GM12878 (cell line): Measurements from ENCODE around the gene PRICKLE4. TPM values are rescaled to one million over a fixed set of nuclear protein-coding genes. Genes with fewer than 3 reads are reported as not detected.
A peak's percentile ranks its signal among the peaks of the same experiment; 100 is the strongest.

Source experiments
- ATAC-seq: fragments of 200-7000 bp; cut with Tn5 transposase; 3 replicates; pipeline ENCODE4 v1.9.1; 2020; ENCODE audit warnings: mild to moderate bottlenecking, moderate library complexity
- BruUV-seq: library from RNA; stranded (reverse); fragments of 400-500 nt; replicated peaks from 2 replicates; lab custom pipeline; 2021; lab: Mats Ljungman, UMichigan
- CTCF ChIA-PET: fragments of 300-600 bp; sonication (Branson Sonifier 250); formaldehyde crosslinking; extraction: SDS; loops from one replicate; lab custom pipeline; 2021; ENCODE audit warnings: inconsistent platforms; lab: Yijun Ruan, JAX
- POLR2A ChIA-PET: fragments of 350-600 bp; formaldehyde crosslinking; extraction: SDS; loops from one replicate; lab custom pipeline; 2021; ENCODE audit warnings: inconsistent platforms; lab: Charles Lee
- RAD21 ChIA-PET: fragments of 300-600 bp; sonication (Branson Sonifier 250); formaldehyde crosslinking; loops from one replicate; lab custom pipeline; 2023; ENCODE audit warnings: antibody characterized with exemption; ENCODE audit not compliant: unreplicated experiment; lab: Charles Lee
- SMC1A ChIA-PET: fragments of 300-600 bp; sonication (Branson Sonifier 250); formaldehyde crosslinking; loops from one replicate; lab custom pipeline; 2023; ENCODE audit not compliant: unreplicated experiment, uncharacterized antibody; lab: Charles Lee
- DNase-seq: peaks from one replicate; pipeline ENCODE4 v3.0.0-alpha.2; 2011; ENCODE audit warnings: low read depth, low spot score
- FAIRE-seq: peaks from 3 replicates; lab custom pipeline; 2011; peaks lifted over from hg19 to GRCh38; lab: Jason Lieb, UNC
- H2AFZ ChIP-seq: 2 replicates; pipeline ENCODE4 v1.6.0; 2011; ENCODE audit warnings: low read depth, low read length, control low read depth; ENCODE audit not compliant: control insufficient read depth
- H3K27ac ChIP-seq: 2 replicates; pipeline ENCODE4 v1.5.1; 2011; ENCODE audit warnings: control low read depth; ENCODE audit not compliant: control insufficient read depth, insufficient read depth
- H3K27me3 ChIP-seq, 2 experiments: replicated peaks in 1 of 2; 2 replicates each; pipeline versions ENCODE4 v1.6.0 to v1.6.1; 2011; ENCODE audit warnings: low read length in 1 of 2; ENCODE audit not compliant: control insufficient read depth in 2 of 2, insufficient read depth in 2 of 2
- H3K36me3 ChIP-seq, 2 experiments: 2 replicates each; pipeline ENCODE4 v1.5.1; 2011; ENCODE audit warnings: low read length in 1 of 2; ENCODE audit not compliant: control insufficient read depth in 2 of 2, insufficient read depth in 2 of 2
- H3K4me1 ChIP-seq: 2 replicates; pipeline ENCODE4 v1.6.1; 2011; ENCODE audit warnings: mild to moderate bottlenecking, low read length, moderate library complexity, mixed read lengths; ENCODE audit not compliant: control insufficient read depth, insufficient read depth
- H3K4me2 ChIP-seq: 2 replicates; pipeline ENCODE4 v1.6.0; 2011; ENCODE audit warnings: control low read depth; ENCODE audit not compliant: control insufficient read depth, insufficient read depth
- H3K4me3 ChIP-seq: fragments of 200-600 bp; sonication (generic); 2 replicates; pipeline ENCODE4 v1.5.1; 2016
- H3K79me2 ChIP-seq: 2 replicates; pipeline ENCODE4 v1.6.0; 2011; ENCODE audit warnings: low read length; ENCODE audit not compliant: control insufficient read depth, insufficient read depth
- H3K9ac ChIP-seq: 2 replicates; pipeline ENCODE4 v1.8.0; 2011; ENCODE audit warnings: low read length, control low read depth, mixed read lengths; ENCODE audit not compliant: control insufficient read depth, insufficient read depth
- H3K9me3 ChIP-seq: replicated peaks from 3 replicates; pipeline ENCODE4 v1.5.1; 2011; ENCODE audit warnings: mild to moderate bottlenecking, low read length; ENCODE audit not compliant: control insufficient read depth, insufficient read depth
- H4K20me1 ChIP-seq: 2 replicates; pipeline ENCODE4 v1.6.0; 2011; ENCODE audit not compliant: control insufficient read depth, insufficient read depth
- EP300 ChIP-seq, 2 experiments: fragments of 150-350 bp in 1 of 2; IDR thresholded peaks; 2 replicates each; pipeline ENCODE4 v1.6.1; 2011 to 2012; ENCODE audit warnings: low read depth in 2 of 2, low read length in 2 of 2, borderline replicate concordance in 1 of 2, improper control_type of control experiment in 1 of 2, inconsistent platforms in 1 of 2; ENCODE audit not compliant: control insufficient read depth in 1 of 2
- IKZF1 ChIP-seq: fragments of 450-650 bp; conservative IDR thresholded peaks from 2 replicates; pipeline ENCODE4 v1.6.1; 2017; ENCODE audit warnings: antibody characterized with exemption, mild to moderate bottlenecking
- IKZF2 ChIP-seq, 2 experiments: fragments of 450-650 bp; IDR thresholded peaks; 2 replicates each; pipeline ENCODE4 v1.6.1; 2017; ENCODE audit warnings: mild to moderate bottlenecking in 2 of 2, moderate library complexity in 2 of 2
- MEF2A ChIP-seq: IDR thresholded peaks from 2 replicates; pipeline ENCODE4 v1.6.1; 2011; ENCODE audit warnings: low read depth, mild to moderate bottlenecking, low read length, moderate library complexity; ENCODE audit not compliant: insufficient read depth
- MYB ChIP-seq: fragments of 150-350 bp; IDR thresholded peaks from 2 replicates; pipeline ENCODE4 v1.6.1; 2014; ENCODE audit warnings: mild to moderate bottlenecking, low read depth, low read length, borderline replicate concordance
- PBX3 ChIP-seq: IDR thresholded peaks from 2 replicates; pipeline ENCODE4 v1.6.1; 2011; ENCODE audit warnings: mild to moderate bottlenecking, low read depth, low read length, moderate library complexity; ENCODE audit not compliant: insufficient replicate concordance
- PKNOX1 ChIP-seq: fragments of 450-650 bp; IDR thresholded peaks from 2 replicates; pipeline ENCODE4 v1.6.1; 2016; ENCODE audit warnings: mild to moderate bottlenecking
- RBBP5 ChIP-seq: fragments of 200-600 bp; sonication (generic); conservative IDR thresholded peaks from 2 replicates; pipeline ENCODE4 v1.6.1; 2016
- SIN3A ChIP-seq: IDR thresholded peaks from 2 replicates; pipeline ENCODE4 v1.6.1; 2012; ENCODE audit warnings: low read depth, low read length, improper control_type of control experiment
- SP1 ChIP-seq: IDR thresholded peaks from one replicate; pipeline ENCODE4 v1.6.1; 2011; ENCODE audit warnings: low read depth, low read length
- SPI1 ChIP-seq: IDR thresholded peaks from 2 replicates; pipeline ENCODE4 v1.6.1; 2011; ENCODE audit warnings: low read depth, mild to moderate bottlenecking, low read length, moderate library complexity, borderline replicate concordance; ENCODE audit not compliant: insufficient read depth
- WRNIP1 ChIP-seq: IDR thresholded peaks from 2 replicates; pipeline ENCODE4 v1.6.1; 2011; ENCODE audit warnings: low read depth, low read length, improper control_type of control experiment, borderline replicate concordance
- WGBS: methylation state at CpG from one replicate; pipeline ENCODE4 v1.1.6; 2016; ENCODE audit warnings: low lambda C conversion rate; ENCODE audit not compliant: insufficient replicate concordance, insufficient coverage; ENCODE audit errors: missing lambda C conversion rate; 5-methylcytosine and 5-hydroxymethylcytosine counted together
- in situ Hi-C: fragments of 300-500 bp; cut with MboI; formaldehyde crosslinking; loops from 9 replicates; pipeline ENCODE4 v1.14.3; 2018; ENCODE audit warnings: mixed read lengths
- intact Hi-C: fragments of 100-400 bp; cut with micrococcal nuclease; formaldehyde crosslinking; loops from one replicate; pipeline ENCODE4 v1.14.2; 2022; ENCODE audit not compliant: unreplicated experiment
- polyA plus RNA-seq, 11 experiments: library from polyadenylated mRNA; depleted of rRNA in 4 of 11; unstranded in 6 of 11; stranded (reverse) in 5 of 11; fragments of >200 nt; fragmentation: Nextera tagmentation in 4 of 11; fragmentation: Illumina TruSeq in 1 of 11; extraction: Ambion mirVana in 4 of 11; extraction: Trizol in 1 of 11; gene quantifications; 1 replicate in 1 of 11; 2 replicates in 10 of 11; pipeline versions ENCODE4 v1.2.1 to v1.2.3, GENCODE V29; 2011 to 2016; ENCODE audit warnings: inconsistent platforms in 2 of 11, missing spikeins in 2 of 11, low read depth in 1 of 11
- total RNA-seq, 4 experiments: library from RNA; depleted of rRNA in 3 of 4; stranded (reverse); fragments of >200 nt in 3 of 4; fragmentation: Illumina TruSeq in 1 of 4; extraction: Trizol in 1 of 4; gene quantifications; 2 replicates each; pipeline versions ENCODE4 v1.2.1 to v1.2.3, GENCODE V29; 2013 to 2021
- TF ChIP-seq, protein P1 (sequence below): IDR thresholded peaks from 2 replicates; pipeline ENCODE4 v1.6.1; 2012; ENCODE audit warnings: mild to moderate bottlenecking, low read depth, low read length
- TF ChIP-seq, protein P2 (sequence below): fragments of 150-350 bp; IDR thresholded peaks from 2 replicates; pipeline ENCODE4 v1.6.1; 2014; ENCODE audit warnings: mild to moderate bottlenecking, low read depth, low read length

The PRICKLE4 gene
- total and polyA plus RNA-seq, 10 of the 15 experiments (the other 5 are each of a cell fraction or from before 2014, with no cell fraction given), result 0.33 to 0.85 (median 0.35) TPM; not detected in 7

DNA sequence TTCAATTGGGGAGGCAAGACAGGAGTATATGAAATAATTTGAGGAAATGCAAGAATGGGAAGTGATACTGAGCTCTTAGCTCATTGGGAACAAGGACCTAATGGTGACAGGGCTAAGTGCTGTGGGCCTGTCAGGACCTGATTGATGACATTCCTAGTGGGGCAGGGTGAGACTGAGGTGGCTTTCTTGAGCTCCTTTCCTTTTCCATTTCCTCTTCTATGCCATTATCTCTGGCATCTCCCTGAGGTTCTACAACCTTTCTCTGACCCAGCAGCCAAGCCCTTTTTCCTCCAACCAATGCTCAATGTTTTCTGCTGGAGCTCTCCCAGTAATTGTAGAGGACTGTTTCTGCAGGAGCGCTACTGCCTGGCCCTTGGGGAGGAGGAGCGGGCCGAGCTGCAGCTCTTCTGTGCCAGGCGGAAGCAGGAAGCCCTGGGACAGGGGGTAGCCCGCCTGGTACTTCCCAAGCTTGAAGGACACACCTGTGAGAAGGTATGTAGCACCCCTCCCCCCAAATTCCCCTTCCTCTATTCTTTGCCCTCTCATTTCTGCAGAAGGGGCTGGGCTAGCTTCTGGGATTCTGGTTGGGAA lies 4.1 kb downstream of the PRICKLE4 start:
- H3K36me3 ChIP-seq, result peaks cover 0 to 7% of the 10 kb centered on the region in 2 experiments; a peak in 2 of 4 replicates
- ChIA-PET RAD21 (interaction anchor here (0.6 to 5.0 kb wide), 7 partner anchors 52 to 380 kb away, joined by 3 to 80 read pairs (median 3); partner anchors contain the start of genes BYSL and MED20), POLR2A (no interaction called here), SMC1A (interaction anchor here (0.6 to 5.6 kb wide), 10 partner anchors 10 to 431 kb away, joined by 3 to 54 read pairs (median 3); partner anchors contain the start of genes BYSL and MED20), CTCF (interaction anchor here (0.9 to 8.3 kb wide), 10 partner anchors 9 to 478 kb away, joined by 3 to 141 read pairs (median 5); partner anchors contain the start of genes BYSL, MED20 and TAF8)
- no peaks in the 10 kb centered on the region for H4K20me1 ChIP-seq
- DNase-seq (no peak), FAIRE-seq (no peak), ATAC-seq (no peak)
- H3K9me3 ChIP-seq, result no peaks in the 10 kb centered on the region
- H3K4me3 ChIP-seq, result no peak overlapping the region
- in situ Hi-C loops, result loop anchor here (5.0 kb wide), 1 partner anchor 258 kb away; no protein-coding TSS in a partner anchor
- no peak overlapping the region for H3K9ac ChIP-seq
- no peaks in the 10 kb centered on the region for H3K27me3 ChIP-seq
- 69% methylated on average over 5 of the region's 5 CpGs for WGBS
- no peak overlapping the region for H3K4me2 ChIP-seq
- intact Hi-C loops, result loop anchor here (5.0 kb wide), 4 partner anchors 113 to 778 kb away; partner anchors contain the start of genes BYSL, MED20, UBR2 and USP49
- H3K27ac ChIP-seq, result no peak overlapping the region
- H2AFZ ChIP-seq, result no peak overlapping the region
- H3K79me2 ChIP-seq, result peaks cover 22% of the 10 kb centered on the region
- TF ChIP-seq PKNOX1, result peak; percentile 81
- TF ChIP-seq PBX3, result peak; percentile 81
- TF ChIP-seq EP300 (IDR thresholded peaks at IDR 0.05; ENCODE audit: borderline replicate concordance in 1 of 2, control insufficient read depth in 1 of 2, low read depth in 2 of 2, low read length in 2 of 2), result no peak
- TF ChIP-seq, protein P1, sequence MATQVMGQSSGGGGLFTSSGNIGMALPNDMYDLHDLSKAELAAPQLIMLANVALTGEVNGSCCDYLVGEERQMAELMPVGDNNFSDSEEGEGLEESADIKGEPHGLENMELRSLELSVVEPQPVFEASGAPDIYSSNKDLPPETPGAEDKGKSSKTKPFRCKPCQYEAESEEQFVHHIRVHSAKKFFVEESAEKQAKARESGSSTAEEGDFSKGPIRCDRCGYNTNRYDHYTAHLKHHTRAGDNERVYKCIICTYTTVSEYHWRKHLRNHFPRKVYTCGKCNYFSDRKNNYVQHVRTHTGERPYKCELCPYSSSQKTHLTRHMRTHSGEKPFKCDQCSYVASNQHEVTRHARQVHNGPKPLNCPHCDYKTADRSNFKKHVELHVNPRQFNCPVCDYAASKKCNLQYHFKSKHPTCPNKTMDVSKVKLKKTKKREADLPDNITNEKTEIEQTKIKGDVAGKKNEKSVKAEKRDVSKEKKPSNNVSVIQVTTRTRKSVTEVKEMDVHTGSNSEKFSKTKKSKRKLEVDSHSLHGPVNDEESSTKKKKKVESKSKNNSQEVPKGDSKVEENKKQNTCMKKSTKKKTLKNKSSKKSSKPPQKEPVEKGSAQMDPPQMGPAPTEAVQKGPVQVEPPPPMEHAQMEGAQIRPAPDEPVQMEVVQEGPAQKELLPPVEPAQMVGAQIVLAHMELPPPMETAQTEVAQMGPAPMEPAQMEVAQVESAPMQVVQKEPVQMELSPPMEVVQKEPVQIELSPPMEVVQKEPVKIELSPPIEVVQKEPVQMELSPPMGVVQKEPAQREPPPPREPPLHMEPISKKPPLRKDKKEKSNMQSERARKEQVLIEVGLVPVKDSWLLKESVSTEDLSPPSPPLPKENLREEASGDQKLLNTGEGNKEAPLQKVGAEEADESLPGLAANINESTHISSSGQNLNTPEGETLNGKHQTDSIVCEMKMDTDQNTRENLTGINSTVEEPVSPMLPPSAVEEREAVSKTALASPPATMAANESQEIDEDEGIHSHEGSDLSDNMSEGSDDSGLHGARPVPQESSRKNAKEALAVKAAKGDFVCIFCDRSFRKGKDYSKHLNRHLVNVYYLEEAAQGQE, result no peak
- 0 out of 4 replicates have a peak, but pooled peaks of 1 of the 2 experiments have one; percentile 31 for TF ChIP-seq IKZF2 (IDR thresholded peaks at IDR 0.05)
- no peak for TF ChIP-seq MYB
- TF ChIP-seq SIN3A, result no peak
- TF ChIP-seq, protein P2, sequence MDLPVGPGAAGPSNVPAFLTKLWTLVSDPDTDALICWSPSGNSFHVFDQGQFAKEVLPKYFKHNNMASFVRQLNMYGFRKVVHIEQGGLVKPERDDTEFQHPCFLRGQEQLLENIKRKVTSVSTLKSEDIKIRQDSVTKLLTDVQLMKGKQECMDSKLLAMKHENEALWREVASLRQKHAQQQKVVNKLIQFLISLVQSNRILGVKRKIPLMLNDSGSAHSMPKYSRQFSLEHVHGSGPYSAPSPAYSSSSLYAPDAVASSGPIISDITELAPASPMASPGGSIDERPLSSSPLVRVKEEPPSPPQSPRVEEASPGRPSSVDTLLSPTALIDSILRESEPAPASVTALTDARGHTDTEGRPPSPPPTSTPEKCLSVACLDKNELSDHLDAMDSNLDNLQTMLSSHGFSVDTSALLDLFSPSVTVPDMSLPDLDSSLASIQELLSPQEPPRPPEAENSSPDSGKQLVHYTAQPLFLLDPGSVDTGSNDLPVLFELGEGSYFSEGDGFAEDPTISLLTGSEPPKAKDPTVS, result no peak
- TF ChIP-seq SPI1, result peak; percentile 76; the same call in 1 of the 2 replicates
- no peak for TF ChIP-seq RBBP5
- no peak for TF ChIP-seq SP1
- TF ChIP-seq IKZF1, result 0 out of 2 replicates have a peak, but pooled peaks have one; percentile 26
- no peak for TF ChIP-seq WRNIP1
- TF ChIP-seq MEF2A, result no peak
- no TSS peak for BruUV-seq
- peaks cover 30% of the 10 kb centered on the region for H3K4me1 ChIP-seq
